ENCODE results near the gene KCP. TPM values are rescaled to one million over a fixed set of nuclear protein-coding genes. Genes with fewer than 3 reads are reported as not detected.

KCP gene
- total RNA-seq, 1 experiment from 2014 or later: 0.50 TPM

GRCh38 chr7:128888756-128889095 lies 21.8 kb downstream of the KCP start:
- TF ChIP-seq CTCF (IDR thresholded peaks at IDR 0.05; ENCODE audit: insufficient read depth in 1 of 2, low read depth in 1 of 2, low read length in 1 of 2, severe bottlenecking in 1 of 2, unreplicated experiment in 1 of 2): no peak
- no peaks in the 10 kb centered on the region for H3K36me3 ChIP-seq (ENCODE audit: control insufficient read depth, insufficient read depth, low read length)
- intact Hi-C loops (cut with micrococcal nuclease; ENCODE audit: unreplicated experiment): loop anchor here (10.0 kb wide), 1 partner anchor 284 kb away; no protein-coding TSS in a partner anchor
- no peak overlapping the region for H3K4me3 Mint-ChIP-seq (ENCODE audit: unreplicated experiment)
- H3K27me3 ChIP-seq (replicated peaks; ENCODE audit: control insufficient read depth, insufficient read depth, low read length): no peaks in the 10 kb centered on the region
- no peak for DNase-seq
- H3K27me3 Mint-ChIP-seq (ENCODE audit: insufficient read depth, unreplicated experiment): no peaks in the 10 kb centered on the region
- ChIA-PET POLR2A (no interaction called here), CTCF (interaction anchor here (0.6 kb wide), 2 partner anchors 56 to 203 kb away, joined by 5 to 10 read pairs; no protein-coding TSS in a partner anchor)
- BruUV-seq (replicated peaks): no TSS peak
- H3K27ac Mint-ChIP-seq (ENCODE audit: unreplicated experiment): no peak overlapping the region
- H3K4me1 Mint-ChIP-seq (ENCODE audit: low read depth, unreplicated experiment): no peaks in the 10 kb centered on the region
- no peaks in the 10 kb centered on the region for H3K36me3 Mint-ChIP-seq (ENCODE audit: insufficient read depth, unreplicated experiment)
- peaks cover 10% of the 10 kb centered on the region for H3K4me1 ChIP-seq
- no peaks in the 10 kb centered on the region for H3K9me3 Mint-ChIP-seq (ENCODE audit: unreplicated experiment)
- H3K4me3 ChIP-seq (ENCODE audit: low read depth, low read length): no peak overlapping the region
- no peaks in the 10 kb centered on the region for H3K9me3 ChIP-seq

GRCh38 chr7:128888039-128888755 lies 22.3 kb downstream of the KCP start:
- ChIA-PET CTCF (interaction anchor here (0.6 kb wide), 2 partner anchors 55 to 203 kb away, joined by 5 to 10 read pairs; no protein-coding TSS in a partner anchor), POLR2A (no interaction called here)
- H3K27ac Mint-ChIP-seq (ENCODE audit: unreplicated experiment): no peak overlapping the region
- BruUV-seq (replicated peaks): no TSS peak
- intact Hi-C loops (cut with micrococcal nuclease; ENCODE audit: unreplicated experiment): loop anchor here (10.0 kb wide), 1 partner anchor 283 kb away; no protein-coding TSS in a partner anchor
- no peaks in the 10 kb centered on the region for H3K9me3 Mint-ChIP-seq (ENCODE audit: unreplicated experiment)
- H3K4me3 Mint-ChIP-seq (ENCODE audit: unreplicated experiment): no peak overlapping the region
- H3K27me3 Mint-ChIP-seq (ENCODE audit: insufficient read depth, unreplicated experiment): no peaks in the 10 kb centered on the region
- Histone ChIP-seq H3K36me3 (ENCODE audit: control insufficient read depth, insufficient read depth, low read length) (no peaks in the 10 kb centered on the region), H3K9me3 (no peaks in the 10 kb centered on the region), H3K27me3 (replicated peaks; ENCODE audit: control insufficient read depth, insufficient read depth, low read length) (no peaks in the 10 kb centered on the region), H3K4me3 (ENCODE audit: low read depth, low read length) (no peak overlapping the region), H3K4me1 (peaks cover 12% of the 10 kb centered on the region)
- no peaks in the 10 kb centered on the region for H3K4me1 Mint-ChIP-seq (ENCODE audit: low read depth, unreplicated experiment)
- no peak for TF ChIP-seq CTCF (IDR thresholded peaks at IDR 0.05; ENCODE audit: insufficient read depth in 1 of 2, low read depth in 1 of 2, low read length in 1 of 2, severe bottlenecking in 1 of 2, unreplicated experiment in 1 of 2)
- no peak for DNase-seq
- no peaks in the 10 kb centered on the region for H3K36me3 Mint-ChIP-seq (ENCODE audit: insufficient read depth, unreplicated experiment)

GRCh38 chr7:128887169-128888038 lies 23.1 kb downstream of the KCP start:
- no peaks in the 10 kb centered on the region for H3K9me3 Mint-ChIP-seq (ENCODE audit: unreplicated experiment)
- no peaks in the 10 kb centered on the region for H3K9me3 ChIP-seq
- no peak for DNase-seq
- ChIA-PET CTCF (no interaction called here), POLR2A (no interaction called here)
- H3K4me3 ChIP-seq (ENCODE audit: low read depth, low read length): no peak overlapping the region
- no peak overlapping the region for H3K4me3 Mint-ChIP-seq (ENCODE audit: unreplicated experiment)
- H3K36me3 Mint-ChIP-seq (ENCODE audit: insufficient read depth, unreplicated experiment): no peaks in the 10 kb centered on the region
- H3K4me1 Mint-ChIP-seq (ENCODE audit: low read depth, unreplicated experiment): no peaks in the 10 kb centered on the region
- no peaks in the 10 kb centered on the region for H3K27me3 ChIP-seq (replicated peaks; ENCODE audit: control insufficient read depth, insufficient read depth, low read length)
- H3K36me3 ChIP-seq (ENCODE audit: control insufficient read depth, insufficient read depth, low read length): no peaks in the 10 kb centered on the region
- BruUV-seq (replicated peaks): no TSS peak
- TF ChIP-seq CTCF (IDR thresholded peaks at IDR 0.05; ENCODE audit: insufficient read depth in 1 of 2, low read depth in 1 of 2, low read length in 1 of 2, severe bottlenecking in 1 of 2, unreplicated experiment in 1 of 2): no peak
- no peaks in the 10 kb centered on the region for H3K27me3 Mint-ChIP-seq (ENCODE audit: insufficient read depth, unreplicated experiment)
- intact Hi-C loops (cut with micrococcal nuclease; ENCODE audit: unreplicated experiment): loop anchor here (10.0 kb wide), 1 partner anchor 283 kb away; no protein-coding TSS in a partner anchor
- H3K27ac Mint-ChIP-seq (ENCODE audit: unreplicated experiment): no peak overlapping the region
- H3K4me1 ChIP-seq: peaks cover 12% of the 10 kb centered on the region

Data from Caco-2 (cell line).